HepG2 (cell line): ENCODE data around the gene GAL3ST2. TPM values are rescaled to one million over a fixed set of nuclear protein-coding genes. Genes with fewer than 3 reads are reported as not detected.
A peak's percentile ranks its signal among the peaks of the same experiment; 100 is the strongest.

ENCODE experiments used
- BATF2 ChIP-seq: sonication (generic); formaldehyde crosslinking; IDR thresholded peaks from 2 replicates; pipeline ENCODE4 v1.8.0; 2022; ENCODE audit warnings: mild to moderate bottlenecking, missing genetic modification reagents, moderate library complexity
- CENPBD1 ChIP-seq: sonication (generic); formaldehyde crosslinking; IDR thresholded peaks from 2 replicates; pipeline ENCODE4 v1.8.0; 2022; ENCODE audit warnings: missing genetic modification reagents, low read depth, mild to moderate bottlenecking, borderline replicate concordance
- ELF1 ChIP-seq: sonication (generic); formaldehyde crosslinking; IDR thresholded peaks from 2 replicates; pipeline ENCODE4 v1.4.0; 2020; ENCODE audit warnings: missing genetic modification reagents
- ETS1 ChIP-seq: sonication (generic); formaldehyde crosslinking; IDR thresholded peaks from 2 replicates; pipeline ENCODE4 v1.4.0; 2020; ENCODE audit warnings: missing genetic modification reagents
- HNRNPL ChIP-seq: fragments of 200-400 bp; formaldehyde crosslinking; IDR thresholded peaks from 2 replicates; pipeline ENCODE4 v1.6.1; 2017; ENCODE audit warnings: mild to moderate bottlenecking, low read depth, low read length
- MATR3 ChIP-seq: sonication (generic); formaldehyde crosslinking; IDR thresholded peaks from 2 replicates; pipeline ENCODE4 v1.4.0; 2020; ENCODE audit warnings: missing genetic modification reagents
- MLLT10 ChIP-seq: sonication (generic); formaldehyde crosslinking; IDR thresholded peaks from 2 replicates; pipeline ENCODE4 v1.4.0; 2020; ENCODE audit warnings: missing genetic modification reagents
- NBN ChIP-seq: fragments of 450-650 bp; conservative IDR thresholded peaks from 2 replicates; pipeline ENCODE4 v1.6.1; 2017
- NRL ChIP-seq: sonication (generic); formaldehyde crosslinking; IDR thresholded peaks from 2 replicates; pipeline ENCODE4 v1.5.0; 2020; ENCODE audit warnings: missing genetic modification reagents, mild to moderate bottlenecking, moderate library complexity, borderline replicate concordance
- RELA ChIP-seq: sonication (generic); formaldehyde crosslinking; IDR thresholded peaks from 2 replicates; pipeline ENCODE4 v1.4.0; 2020; ENCODE audit warnings: missing genetic modification reagents
- SIX4 ChIP-seq: sonication (generic); formaldehyde crosslinking; IDR thresholded peaks from 2 replicates; pipeline ENCODE4 v1.4.0; 2020; ENCODE audit warnings: missing genetic modification reagents
- SNAI1 ChIP-seq: sonication (generic); formaldehyde crosslinking; IDR thresholded peaks from 2 replicates; pipeline ENCODE4 v1.5.0; 2020; ENCODE audit warnings: mild to moderate bottlenecking, missing genetic modification reagents, borderline replicate concordance
- SP1 ChIP-seq, 2 experiments: fragments of 450-650 bp in 1 of 2; sonication (generic) in 1 of 2; formaldehyde crosslinking in 1 of 2; IDR thresholded peaks; 2 replicates each; pipeline versions ENCODE4 v1.4.0 to v1.6.1; 2016 to 2020; ENCODE audit warnings: missing genetic modification reagents in 1 of 2
- USF2 ChIP-seq, 2 experiments: sonication (generic) in 1 of 2; formaldehyde crosslinking in 1 of 2; IDR thresholded peaks; 2 replicates each; pipeline versions ENCODE4 v1.5.1 to v1.6.1; 2011 to 2020; ENCODE audit warnings: borderline replicate concordance in 1 of 2, low read depth in 1 of 2, low read length in 1 of 2, mild to moderate bottlenecking in 1 of 2, missing genetic modification reagents in 1 of 2, moderate library complexity in 1 of 2
- ZFP37 ChIP-seq: sonication (generic); formaldehyde crosslinking; IDR thresholded peaks from 2 replicates; pipeline ENCODE4 v1.4.0; 2020; ENCODE audit warnings: missing genetic modification reagents, borderline replicate concordance
- ZNF124 ChIP-seq: sonication (generic); formaldehyde crosslinking; IDR thresholded peaks from 2 replicates; pipeline ENCODE4 v1.4.0; 2020; ENCODE audit warnings: missing genetic modification reagents
- ZNF160 ChIP-seq: sonication (generic); formaldehyde crosslinking; IDR thresholded peaks from 2 replicates; pipeline ENCODE4 v1.8.0; 2022; ENCODE audit warnings: mild to moderate bottlenecking, inconsistent platforms, missing genetic modification reagents
- ZNF44 ChIP-seq: sonication (generic); formaldehyde crosslinking; IDR thresholded peaks from 2 replicates; pipeline ENCODE4 v1.5.1; 2020; ENCODE audit warnings: mild to moderate bottlenecking, missing genetic modification reagents
- ZNF609 ChIP-seq: sonication (generic); formaldehyde crosslinking; IDR thresholded peaks from 2 replicates; pipeline ENCODE4 v1.4.0; 2020; ENCODE audit warnings: mild to moderate bottlenecking, missing genetic modification reagents, borderline replicate concordance
- ZNF615 ChIP-seq: sonication (generic); formaldehyde crosslinking; IDR thresholded peaks from 2 replicates; pipeline ENCODE4 v1.5.0; 2020; ENCODE audit warnings: mild to moderate bottlenecking, missing genetic modification reagents, borderline replicate concordance
- polyA plus RNA-seq, 8 experiments: library from polyadenylated mRNA; depleted of rRNA in 3 of 8; stranded (reverse) in 7 of 8; unstranded in 1 of 8; fragments of >200 nt; fragmentation: Illumina TruSeq in 4 of 8; extraction: Trizol in 4 of 8; gene quantifications; 2 replicates each; pipeline versions ENCODE4 v1.2.1 to v1.2.3, GENCODE V29; 2011 to 2016; ENCODE audit warnings: low read depth in 4 of 8, missing spikeins in 1 of 8, mixed read lengths in 1 of 8; ENCODE audit not compliant: insufficient read depth in 1 of 8
- total RNA-seq, 5 experiments: library from RNA; depleted of rRNA; stranded (reverse); fragments of >200 nt; fragmentation: Illumina TruSeq; extraction: Trizol; gene quantifications; 2 replicates each; pipeline ENCODE4 v1.2.3, GENCODE V29; 2016; ENCODE audit warnings: low read depth in 1 of 5

The GAL3ST2 gene
- total and polyA plus RNA-seq, 2 of the 13 experiments (the other 11 are each of a cell fraction or from before 2014, with no cell fraction given) = 0.17 to 0.20 TPM

GRCh38 chr2:241734467-241735208 lies 42.0 kb upstream of the GAL3ST2 start, which contains the start of gene D2HGDH (continued):
- TF ChIP-seq USF2 (IDR thresholded peaks at IDR 0.05; ENCODE audit: low read depth, low read length) = peak; percentile 86
- peak; percentile 39; the same call in 1 of the 2 replicates for TF ChIP-seq USF2 (CRISPR knock-in tag; IDR thresholded peaks at IDR 0.05; ENCODE audit: borderline replicate concordance)
- no peak for TF ChIP-seq RELA
- TF ChIP-seq SP1 (IDR thresholded peaks at IDR 0.05) = no peak
- TF ChIP-seq SP1 (CRISPR knock-in tag; IDR thresholded peaks at IDR 0.05) = peak; percentile 72; the same call in 1 of the 2 replicates
- TF ChIP-seq SIX4 (CRISPR knock-in tag) = no peak
- no peak for TF ChIP-seq ZNF609 (CRISPR knock-in tag)
- no peak for TF ChIP-seq BATF2
- TF ChIP-seq ZNF160 (CRISPR knock-in tag) = no peak
- TF ChIP-seq ZNF615 (CRISPR knock-in tag) = no peak
- TF ChIP-seq CENPBD1 (CRISPR knock-in tag) = no peak
- TF ChIP-seq ZNF44 (CRISPR knock-in tag) = no peak
- TF ChIP-seq ETS1 (CRISPR knock-in tag) = no peak
- no peak for TF ChIP-seq MLLT10
- TF ChIP-seq SNAI1 (CRISPR knock-in tag) = 0 out of 2 replicates have a peak, but pooled peaks have one; percentile 7
- no peak for TF ChIP-seq ZFP37 (CRISPR knock-in tag)
- TF ChIP-seq MATR3 (CRISPR knock-in tag) = no peak
- TF ChIP-seq NRL (CRISPR knock-in tag) = no peak
- no peak for TF ChIP-seq HNRNPL
- TF ChIP-seq ELF1 (CRISPR knock-in tag) = no peak
- no peak for TF ChIP-seq NBN
- TF ChIP-seq ZNF124 (CRISPR knock-in tag) = no peak
